Lower leg skin (tissue), 4 donors: Measurements from ENCODE around the gene FZD7. TPM values are rescaled to one million over a fixed set of nuclear protein-coding genes. Genes with fewer than 3 reads are reported as not detected.

Source experiments
- DNase-seq, 2 donors: peaks; one replicate each; pipeline ENCODE4 v3.0.0-alpha.2; 2019; ENCODE audit warnings: low spot score in 2 of 2
- H3K4me3 ChIP-seq: fragments of 200-600 bp; sonication (generic); 2 replicates; pipeline ENCODE4 v1.5.1; 2017; ENCODE audit warnings: mild to moderate bottlenecking, low read depth; ENCODE audit not compliant: poor library complexity, severe bottlenecking
- CTCF ChIP-seq, 3 donors: fragments of 450-650 bp; IDR thresholded peaks; one replicate each; pipeline ENCODE4 v1.5.1; 2016; ENCODE audit warnings: antibody characterized with exemption in 3 of 3, mild to moderate bottlenecking in 3 of 3, moderate library complexity in 2 of 3
- POLR2A ChIP-seq, 2 donors: fragments of 450-650 bp; IDR thresholded peaks; one replicate each; pipeline ENCODE4 v1.6.1; 2016 to 2017; ENCODE audit warnings: antibody characterized with exemption in 2 of 2, mild to moderate bottlenecking in 1 of 2, moderate library complexity in 1 of 2
- WGBS, 2 donors: methylation state at CpG; one replicate each; pipeline ENCODE4 v1.1.5; 2018; 5-methylcytosine and 5-hydroxymethylcytosine counted together
- intact Hi-C: fragments of 100-400 bp; cut with DNase I; formaldehyde crosslinking; loops from one replicate; pipeline ENCODE4 v1.15.0; 2023; ENCODE audit warnings: low total_unique reads
- total RNA-seq, 4 donors: library from RNA; depleted of rRNA; stranded (reverse); fragments of >200 nt; gene quantifications; one replicate each; pipeline ENCODE4 v1.1.0, GENCODE V29; 2016

The FZD7 gene
- total RNA-seq = 10 to 100 TPM in 3 of 4 donors, 1 to 10 TPM in 1; 9.1 to 38.9 (median 22.1) TPM

- H3K4me3 ChIP-seq = peak within 1 kb of the TSS; percentile 58
- WGBS, 2 donors = 0% methylated on average over 50 to 53 of the region's 109 CpGs
- no peak for TF ChIP-seq CTCF (IDR thresholded peaks at IDR 0.05)
- peak in 1 of 2 donors; percentile 25 for TF ChIP-seq POLR2A (IDR thresholded peaks at IDR 0.05)
- peak; percentile 88 to 99 for DNase-seq
- intact Hi-C loops = no loop called here
These were observed at the start of gene FZD7 for GRCh38 chr2:202033317-202034248. Gene FZD7, plus strand, starts transcription at chr2:202033855. Its CDS starts 793 bp downstream, at chr2:202034648.

- WGBS, 2 donors = 77 to 82% methylated on average over 3 of the region's 3 CpGs
- H3K4me3 ChIP-seq = no peak overlapping the region
- DNase-seq = no peak
- TF ChIP-seq CTCF (IDR thresholded peaks at IDR 0.05) (no peak), POLR2A (IDR thresholded peaks at IDR 0.05) (no peak)
- intact Hi-C loops = no loop called here
These were observed 49.3 kb upstream of the FZD7 start for GRCh38 chr2:201984333-201984732.

GRCh38 chr2:201984800-201985525 is 48.7 kb upstream of the FZD7 start:
- peak; percentile 62 to 88 for DNase-seq
- no peak for TF ChIP-seq CTCF (IDR thresholded peaks at IDR 0.05)
- TF ChIP-seq POLR2A (IDR thresholded peaks at IDR 0.05) = no peak
- H3K4me3 ChIP-seq = no peak overlapping the region
- intact Hi-C loops = no loop called here
- WGBS, 2 donors = 68 to 71% methylated on average over 10 to 11 of the region's 12 CpGs

GRCh38 chr2:201985728-201986462 is 47.8 kb upstream of the FZD7 start:
- TF ChIP-seq POLR2A (IDR thresholded peaks at IDR 0.05) = no peak
- TF ChIP-seq CTCF (IDR thresholded peaks at IDR 0.05) = no peak
- intact Hi-C loops = no loop called here
- no peak for DNase-seq
- WGBS, 2 donors = 78 to 83% methylated on average over 8 of the region's 8 CpGs
- no peak overlapping the region for H3K4me3 ChIP-seq

GRCh38 chr2:201986463-201986735 is 47.3 kb upstream of the FZD7 start:
- WGBS, 2 donors = 86% methylated on average over 5 of the region's 5 CpGs
- no peak overlapping the region for H3K4me3 ChIP-seq
- DNase-seq = no peak
- intact Hi-C loops = no loop called here
- TF ChIP-seq CTCF (IDR thresholded peaks at IDR 0.05) = no peak
- no peak for TF ChIP-seq POLR2A (IDR thresholded peaks at IDR 0.05)
